Measurements from ENCODE around the gene ANKRD39.

The ANKRD39 gene

DNA sequence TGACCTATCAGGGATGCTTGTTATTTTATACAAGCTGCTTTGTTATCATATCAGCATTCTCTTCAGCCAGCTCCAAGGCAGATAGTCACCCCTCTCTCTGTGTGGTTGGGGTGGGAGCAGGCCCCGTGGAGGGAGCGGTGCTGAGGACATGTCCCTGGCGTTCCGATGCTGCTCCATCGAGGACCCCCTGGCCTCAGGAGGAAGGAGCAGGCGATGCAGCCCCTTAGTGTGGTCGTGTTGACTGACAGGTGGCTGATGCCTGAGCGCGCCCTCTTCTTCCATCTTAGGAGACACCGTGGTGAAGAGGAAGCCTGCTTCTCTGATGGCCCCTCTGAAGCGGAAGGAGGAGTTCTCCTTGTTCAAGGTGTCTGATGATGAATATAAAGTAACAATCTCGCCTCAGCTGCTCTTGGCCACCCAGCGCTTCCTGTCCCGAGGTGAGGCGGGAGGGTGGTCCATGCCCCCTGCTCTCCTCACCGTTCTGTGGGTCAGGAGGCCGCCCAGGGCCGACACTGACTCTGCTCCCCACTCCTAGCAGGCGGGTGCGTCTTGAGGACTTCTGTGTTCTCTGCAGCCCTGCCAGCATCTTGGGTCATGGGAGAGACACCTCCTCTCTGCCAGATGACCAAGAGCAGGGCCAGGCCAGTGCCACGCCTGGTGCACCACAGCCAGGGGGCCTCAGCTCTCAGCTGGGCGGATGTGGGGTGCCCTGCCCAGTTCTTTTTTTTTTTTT, 31.1 kb downstream of the ANKRD39 start:
- no peak for DNase-seq (ENCODE audit: low spot score)

DNA sequence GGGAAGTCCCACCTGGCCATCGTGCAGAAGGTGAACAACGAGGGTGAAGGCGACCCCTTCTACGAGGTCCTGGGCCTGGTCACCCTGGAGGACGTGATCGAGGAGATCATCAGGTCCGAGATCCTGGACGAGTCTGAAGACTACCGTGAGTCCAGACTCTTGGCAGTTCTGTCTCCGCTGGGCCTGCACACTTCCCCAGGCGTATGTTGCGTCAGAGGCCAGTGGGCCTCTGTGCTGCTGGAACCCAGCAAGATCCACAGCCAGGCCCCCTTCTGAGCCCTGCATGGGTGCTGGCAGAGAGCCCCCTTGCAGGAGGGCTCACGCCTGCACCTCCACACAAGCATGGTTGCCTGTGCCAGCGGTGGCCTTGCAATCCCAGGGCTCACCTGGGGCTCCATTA, 32.8 kb downstream of the ANKRD39 start:
- no peak for DNase-seq (ENCODE audit: low spot score)

DNA sequence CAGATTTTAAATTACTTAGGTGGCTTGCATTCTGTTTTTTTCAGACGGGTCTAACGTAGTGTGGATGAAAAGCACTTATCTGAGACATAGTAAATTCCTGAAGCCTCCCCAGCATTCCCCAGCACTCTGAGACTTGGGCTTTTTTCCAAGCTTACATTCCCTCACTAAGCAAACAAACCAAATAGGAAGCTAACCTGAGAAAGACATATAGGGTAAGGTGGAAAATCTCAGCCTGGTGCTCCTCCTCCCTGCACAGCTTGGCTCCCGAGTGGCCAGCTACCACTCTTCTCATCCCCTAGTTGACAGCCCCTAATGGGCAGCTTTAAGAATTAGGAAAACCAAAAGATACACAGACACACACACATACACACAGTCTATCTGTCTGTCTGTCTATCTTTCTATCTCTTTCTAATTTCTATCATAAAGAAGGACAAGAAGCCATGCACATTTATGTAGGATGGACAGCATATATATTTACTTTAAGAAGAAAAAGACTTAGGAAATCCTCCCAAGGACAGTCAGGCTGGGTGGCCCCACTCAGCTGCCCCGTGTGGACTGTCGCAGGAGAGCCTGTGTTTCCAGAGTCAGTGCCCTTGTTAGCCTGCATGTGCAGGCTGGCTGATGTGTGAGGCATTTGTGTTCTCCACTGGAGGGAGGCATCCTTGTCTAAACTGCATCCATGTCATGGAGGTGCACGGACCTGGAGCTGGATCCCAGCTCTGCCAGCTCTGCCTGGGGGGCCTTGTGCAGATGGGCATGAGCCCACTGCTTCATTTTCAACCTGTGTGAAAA, 33.5 kb downstream of the ANKRD39 start:
- DNase-seq (ENCODE audit: low spot score), result no peak

DNA sequence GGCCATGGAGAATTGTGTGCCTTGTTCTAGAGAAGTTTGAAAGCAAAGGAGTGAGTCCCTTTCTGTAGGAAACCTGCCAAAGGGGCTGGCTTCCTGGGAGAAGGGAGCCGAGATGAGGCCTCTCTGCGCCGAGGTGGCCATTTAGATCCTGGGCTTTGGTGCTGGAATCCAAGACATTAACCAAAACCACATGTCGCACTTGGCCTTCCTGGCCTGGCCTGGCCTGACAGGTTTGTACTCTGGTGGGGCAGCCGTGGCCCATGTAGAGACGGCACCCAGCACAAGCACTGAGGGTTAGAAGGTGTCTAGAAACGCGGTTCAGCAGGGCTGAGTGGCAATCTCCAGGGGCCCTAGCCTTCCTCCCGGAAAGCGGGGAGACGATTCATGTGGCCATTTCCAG, 34.6 kb downstream of the ANKRD39 start:
- DNase-seq (ENCODE audit: low spot score), result no peak

DNA sequence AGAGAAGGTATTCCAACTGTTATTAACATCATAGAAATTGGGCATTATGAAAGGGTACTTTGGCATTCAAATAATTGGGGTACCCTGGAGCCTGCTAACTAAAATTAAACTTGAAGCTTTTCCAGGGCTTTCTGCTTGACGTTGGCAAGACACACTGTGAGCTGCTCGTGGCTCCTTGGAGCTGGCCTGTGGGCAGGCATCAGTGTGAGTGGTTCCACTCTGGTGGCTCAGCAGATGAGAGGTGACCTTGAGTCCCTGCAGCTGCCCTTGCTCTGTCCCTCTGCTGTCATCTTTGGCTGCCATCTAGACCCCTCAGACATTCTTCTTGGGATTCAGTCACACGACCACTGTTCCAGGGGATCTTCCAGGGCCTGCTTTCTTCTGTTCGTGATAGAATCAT, 35.0 kb downstream of the ANKRD39 start:
- no peak for DNase-seq (ENCODE audit: low spot score)

DNA sequence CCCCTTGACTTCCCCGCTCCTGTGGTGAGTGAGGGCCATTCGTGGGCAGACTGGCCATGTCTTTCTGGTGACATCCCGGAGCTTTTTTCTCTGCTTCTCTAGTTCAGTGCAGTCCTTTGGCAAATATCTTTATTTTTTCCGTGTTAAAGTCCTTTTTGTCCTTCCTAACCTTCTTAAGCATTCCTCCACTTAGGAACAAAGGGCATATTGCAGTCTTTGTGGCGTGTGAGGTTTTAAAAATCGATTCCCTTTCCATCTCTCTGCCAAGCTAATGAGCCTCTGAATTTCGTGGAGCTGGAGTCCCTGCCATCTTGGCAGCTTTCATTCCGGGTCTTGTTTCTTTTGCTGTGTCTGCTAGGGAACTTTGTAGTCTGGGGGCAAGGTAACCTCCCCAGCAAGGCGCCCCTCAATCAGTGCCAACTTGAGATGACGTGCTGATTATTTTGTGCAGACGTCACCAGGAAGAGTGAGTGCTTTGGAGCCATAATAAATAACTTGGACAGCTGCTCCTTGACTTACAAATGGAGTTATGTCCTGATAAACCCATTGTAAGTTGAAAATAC, 36.6 kb downstream of the ANKRD39 start:
- DNase-seq (ENCODE audit: low spot score), result no peak

DNA sequence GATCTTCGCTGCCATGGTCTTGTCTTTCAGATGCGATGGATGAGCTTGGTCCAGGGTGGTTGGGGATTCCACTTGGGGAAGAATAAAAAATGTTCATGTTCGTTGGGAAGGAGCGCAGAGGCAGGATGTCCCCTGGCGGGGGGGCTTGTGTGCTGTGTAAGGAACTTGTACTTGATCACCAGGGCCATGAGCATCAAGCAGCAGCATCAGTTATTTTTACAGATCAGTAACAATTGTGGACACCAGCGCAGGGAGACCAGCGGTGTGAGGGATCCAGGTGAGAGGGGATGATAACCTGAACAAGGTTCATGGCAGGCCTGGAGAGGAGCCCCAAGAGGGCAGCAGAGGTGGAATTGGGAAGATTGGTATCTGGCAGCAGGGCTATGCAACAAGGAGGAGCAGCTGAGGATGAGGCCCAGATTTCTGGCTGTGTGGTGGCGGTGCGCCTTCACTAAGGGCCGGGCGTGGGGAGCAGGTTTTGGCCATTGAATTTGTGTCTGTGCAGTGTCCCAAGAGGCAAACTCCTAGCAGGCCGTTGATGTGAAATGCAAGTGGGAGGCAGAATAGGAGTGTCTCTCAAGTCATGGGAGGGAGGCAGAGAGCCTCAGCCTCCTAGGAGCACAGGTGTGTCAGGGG, 37.8 kb downstream of the ANKRD39 start:
- DNase-seq (ENCODE audit: low spot score), result no peak

DNA sequence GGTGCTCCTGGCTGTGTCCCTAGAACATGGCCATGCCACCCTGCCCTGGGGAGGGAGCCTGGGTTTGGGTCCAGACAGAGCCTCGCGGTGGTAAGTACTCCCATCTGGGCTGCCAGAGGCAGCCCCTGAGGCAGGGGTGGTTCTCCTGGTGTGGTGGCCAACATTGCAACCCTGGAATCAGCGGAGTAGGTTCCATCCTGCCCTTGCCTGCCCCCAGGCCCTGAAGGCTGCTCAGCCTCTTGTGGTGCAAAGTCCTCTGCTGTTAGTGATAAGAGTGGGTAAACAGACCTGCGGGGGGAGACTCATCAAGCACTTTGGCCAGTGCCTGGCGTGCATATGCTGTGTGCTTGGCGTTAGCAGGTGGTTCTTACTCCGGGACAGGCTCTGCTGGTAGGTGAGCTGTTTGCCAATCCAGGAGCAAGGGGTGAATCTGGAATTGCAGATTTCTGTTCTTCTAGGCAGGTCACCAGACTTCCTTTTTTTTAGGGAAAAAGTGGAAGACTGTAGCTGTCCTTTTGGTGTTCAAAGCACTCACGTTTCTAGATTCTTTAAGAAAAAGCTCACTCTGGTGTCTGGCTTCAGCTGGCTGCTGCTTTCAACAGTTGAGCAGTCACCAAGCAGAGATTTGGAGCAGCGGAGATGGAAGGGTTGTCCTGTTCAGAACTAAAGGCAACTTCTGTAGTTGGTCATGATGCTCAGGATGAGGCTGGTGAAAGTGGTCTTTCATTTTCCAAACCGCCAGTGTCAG, 38.5 kb downstream of the ANKRD39 start:
- DNase-seq (ENCODE audit: low spot score), result no peak

DNA sequence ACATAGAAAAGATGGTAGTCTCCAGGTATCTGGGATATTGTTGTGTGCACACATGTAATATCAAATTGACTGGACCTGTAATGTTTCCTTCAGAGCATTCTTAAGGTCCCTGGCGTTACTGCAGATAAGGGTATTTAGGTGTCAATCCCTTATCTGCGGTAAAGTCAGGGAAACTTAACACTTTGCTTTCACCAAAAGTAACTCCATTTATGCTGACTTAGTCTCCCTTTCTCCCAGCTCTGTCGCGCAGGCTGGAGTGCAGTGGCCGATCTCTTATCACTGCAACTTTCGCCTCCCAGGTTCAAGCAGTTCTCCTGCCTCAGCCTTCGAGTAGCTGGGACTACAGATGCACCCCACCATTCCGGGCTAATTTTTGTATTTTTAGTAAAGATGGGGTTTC, 39.9 kb downstream of the ANKRD39 start:
- DNase-seq (ENCODE audit: low spot score), result peak; percentile 7

DNA sequence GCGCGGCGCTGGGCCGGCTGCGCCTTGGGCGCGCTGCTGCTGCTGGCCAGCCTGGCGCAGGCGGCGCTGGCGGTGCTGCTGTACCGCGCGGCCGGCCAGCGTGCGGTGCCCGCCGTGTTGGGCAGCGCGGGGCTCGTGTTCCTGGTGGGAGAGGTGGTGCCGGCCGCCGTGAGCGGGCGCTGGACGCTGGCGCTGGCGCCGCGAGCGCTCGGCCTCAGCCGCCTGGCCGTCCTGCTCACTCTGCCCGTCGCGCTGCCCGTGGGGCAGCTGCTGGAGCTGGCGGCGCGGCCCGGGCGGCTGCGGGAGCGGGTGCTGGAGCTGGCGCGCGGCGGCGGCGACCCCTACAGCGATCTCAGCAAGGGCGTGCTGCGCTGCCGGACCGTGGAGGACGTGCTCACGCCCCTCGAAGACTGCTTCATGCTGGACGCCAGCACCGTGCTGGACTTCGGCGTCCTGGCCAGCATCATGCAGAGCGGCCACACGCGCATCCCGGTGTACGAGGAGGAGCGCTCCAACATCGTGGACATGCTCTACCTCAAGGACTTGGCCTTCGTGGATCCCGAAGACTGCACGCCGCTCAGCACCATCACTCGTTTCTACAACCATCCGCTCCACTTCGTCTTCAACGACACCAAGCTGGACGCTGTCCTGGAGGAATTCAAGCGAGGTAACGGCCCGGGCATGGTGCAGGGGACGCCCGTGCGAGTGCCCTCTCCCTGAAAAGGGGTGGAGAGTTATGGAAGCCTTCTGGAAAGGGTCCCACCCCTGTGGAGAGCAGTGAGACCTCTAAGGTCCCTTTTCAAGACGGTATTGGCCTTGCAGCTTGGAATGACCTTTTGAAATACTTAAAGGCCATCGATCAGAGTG, 40.7 kb downstream of the ANKRD39 start:
- DNase-seq (ENCODE audit: low spot score), result peak; percentile 35

DNA sequence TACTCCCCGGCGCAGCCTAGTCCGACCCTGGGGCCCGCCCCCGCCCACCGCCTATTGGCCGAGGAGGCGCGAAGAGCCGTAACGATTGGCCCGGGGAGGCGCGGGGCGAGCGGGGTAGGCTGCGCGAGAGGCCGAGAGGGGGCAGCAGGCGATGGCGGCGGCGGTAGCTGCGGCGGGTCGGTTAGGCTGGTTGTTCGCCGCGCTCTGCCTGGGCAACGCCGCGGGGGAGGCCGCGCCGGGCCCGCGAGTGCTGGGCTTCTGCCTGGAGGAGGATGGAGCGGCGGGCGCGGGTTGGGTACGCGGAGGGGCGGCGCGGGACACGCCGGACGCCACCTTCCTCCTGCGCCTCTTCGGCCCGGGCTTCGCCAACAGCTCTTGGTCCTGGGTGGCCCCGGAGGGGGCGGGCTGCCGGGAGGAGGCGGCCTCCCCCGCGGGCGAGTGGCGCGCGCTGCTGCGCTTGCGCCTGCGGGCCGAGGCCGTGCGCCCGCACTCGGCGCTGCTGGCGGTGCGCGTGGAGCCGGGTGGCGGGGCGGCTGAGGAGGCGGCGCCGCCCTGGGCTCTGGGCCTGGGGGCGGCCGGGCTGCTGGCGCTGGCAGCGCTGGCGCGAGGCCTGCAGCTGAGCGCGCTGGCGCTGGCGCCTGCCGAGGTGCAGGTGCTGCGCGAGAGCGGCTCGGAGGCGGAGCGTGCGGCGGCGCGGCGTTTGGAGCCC, 41.5 kb downstream of the ANKRD39 start, which contains the start of gene CNNM3:
TSS of gene CNNM3 (plus strand) at position 142 of the 709 bp plus-strand sequence. CDS start at position 152, 10 bp downstream.
- peak; percentile 90 for DNase-seq (ENCODE audit: low spot score)

DNA sequence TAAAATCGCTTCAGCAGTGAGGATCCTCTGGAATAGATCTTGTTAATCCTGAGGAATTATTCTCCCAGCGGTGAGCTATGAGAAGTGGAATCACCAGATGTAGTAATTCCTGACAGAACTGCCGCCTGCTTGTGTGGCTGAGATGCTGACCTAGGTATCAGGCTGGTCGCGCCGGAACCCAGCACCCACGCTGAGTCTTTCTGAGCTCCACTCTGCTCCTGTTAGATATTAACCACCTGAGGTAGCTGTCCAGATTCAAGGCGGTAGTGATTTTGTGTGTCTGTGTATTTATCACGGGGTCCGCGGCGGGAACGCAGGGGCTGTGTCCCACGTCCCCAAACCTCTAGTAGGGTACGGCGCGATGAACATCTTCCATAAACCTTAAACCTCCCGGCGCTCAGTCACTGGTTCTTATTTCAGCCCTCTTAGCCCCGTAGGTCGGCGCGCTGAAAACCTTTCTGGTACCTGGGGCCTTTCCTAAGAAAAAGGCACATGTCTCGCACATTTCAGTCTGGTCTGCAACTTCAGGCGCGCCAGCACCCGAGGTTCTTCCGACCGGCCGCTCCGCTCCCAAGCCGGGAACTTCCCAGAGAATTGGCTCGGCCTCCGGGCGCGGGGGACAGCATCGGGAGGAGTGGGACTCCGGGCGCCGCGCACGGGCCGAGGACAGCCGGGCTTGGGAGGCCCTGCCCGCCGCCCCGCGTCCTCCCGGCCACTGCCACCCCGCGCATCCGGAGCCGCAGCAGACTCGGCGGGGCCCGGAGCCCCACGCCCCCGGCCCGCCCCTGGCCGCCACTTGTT, 42.3 kb downstream of the ANKRD39 start:
- peak; percentile 69 for DNase-seq (ENCODE audit: low spot score)

DNA sequence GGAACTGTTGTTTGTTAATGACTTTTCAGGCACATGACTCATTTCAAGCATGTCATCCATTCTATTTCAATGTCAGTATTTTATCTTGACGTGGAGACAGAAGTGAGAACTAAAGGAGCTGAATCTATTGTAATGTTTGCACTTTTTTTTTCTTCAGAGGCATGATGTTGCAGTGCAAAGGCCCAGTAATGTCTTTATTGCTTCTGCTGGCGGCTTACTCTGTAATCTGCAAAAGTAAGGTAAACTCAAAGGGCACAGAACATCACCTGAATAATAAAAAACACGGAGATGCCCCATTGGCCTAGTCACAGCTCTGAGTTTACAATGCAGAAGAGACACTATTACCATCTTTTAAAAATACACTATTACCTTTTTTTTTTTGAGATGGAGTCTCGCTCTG, 44.2 kb downstream of the ANKRD39 start:
- DNase-seq (ENCODE audit: low spot score), result no peak

DNA sequence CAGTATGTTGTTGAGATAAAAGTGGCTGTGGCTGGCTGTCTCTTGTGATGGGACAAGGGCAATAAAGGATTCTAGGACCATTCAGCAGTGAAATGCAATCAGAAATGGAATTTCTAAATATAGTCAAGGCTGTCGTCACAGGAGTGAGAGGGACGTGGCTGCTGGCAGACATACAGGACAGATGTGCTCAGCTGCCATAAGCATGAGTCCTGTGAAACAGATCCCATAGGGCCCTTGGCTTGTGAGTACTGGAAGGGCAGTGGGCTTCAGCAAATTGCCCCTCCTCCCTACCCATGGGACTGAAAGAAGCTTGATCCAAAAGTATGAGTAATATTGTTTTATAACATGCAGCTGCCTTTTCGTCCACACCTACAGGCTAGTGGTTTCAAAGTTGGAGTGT, 45.9 kb downstream of the ANKRD39 start:
- no peak for DNase-seq (ENCODE audit: low spot score)

DNA sequence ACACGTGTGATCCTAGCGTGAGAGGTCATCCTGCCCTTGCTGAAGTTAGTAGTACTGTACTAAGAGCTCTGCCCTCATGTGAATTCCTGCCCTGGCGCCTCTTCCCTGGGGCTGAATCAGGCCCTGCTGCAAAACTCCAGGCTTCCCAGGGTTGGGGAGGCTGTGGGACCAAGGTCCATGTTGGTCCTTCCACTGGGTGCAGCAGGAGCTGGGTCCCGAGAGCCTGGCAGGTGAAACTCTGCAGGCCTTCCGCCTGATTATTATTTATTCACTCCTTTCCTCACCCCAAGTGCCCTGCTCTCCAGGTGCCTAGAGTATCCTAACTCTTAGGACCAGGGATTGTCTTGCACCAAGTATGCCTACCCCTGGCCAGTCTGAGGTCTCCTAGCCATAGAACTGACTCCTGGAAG, 47.0 kb downstream of the ANKRD39 start:
- no peak for DNase-seq (ENCODE audit: low spot score)

DNA sequence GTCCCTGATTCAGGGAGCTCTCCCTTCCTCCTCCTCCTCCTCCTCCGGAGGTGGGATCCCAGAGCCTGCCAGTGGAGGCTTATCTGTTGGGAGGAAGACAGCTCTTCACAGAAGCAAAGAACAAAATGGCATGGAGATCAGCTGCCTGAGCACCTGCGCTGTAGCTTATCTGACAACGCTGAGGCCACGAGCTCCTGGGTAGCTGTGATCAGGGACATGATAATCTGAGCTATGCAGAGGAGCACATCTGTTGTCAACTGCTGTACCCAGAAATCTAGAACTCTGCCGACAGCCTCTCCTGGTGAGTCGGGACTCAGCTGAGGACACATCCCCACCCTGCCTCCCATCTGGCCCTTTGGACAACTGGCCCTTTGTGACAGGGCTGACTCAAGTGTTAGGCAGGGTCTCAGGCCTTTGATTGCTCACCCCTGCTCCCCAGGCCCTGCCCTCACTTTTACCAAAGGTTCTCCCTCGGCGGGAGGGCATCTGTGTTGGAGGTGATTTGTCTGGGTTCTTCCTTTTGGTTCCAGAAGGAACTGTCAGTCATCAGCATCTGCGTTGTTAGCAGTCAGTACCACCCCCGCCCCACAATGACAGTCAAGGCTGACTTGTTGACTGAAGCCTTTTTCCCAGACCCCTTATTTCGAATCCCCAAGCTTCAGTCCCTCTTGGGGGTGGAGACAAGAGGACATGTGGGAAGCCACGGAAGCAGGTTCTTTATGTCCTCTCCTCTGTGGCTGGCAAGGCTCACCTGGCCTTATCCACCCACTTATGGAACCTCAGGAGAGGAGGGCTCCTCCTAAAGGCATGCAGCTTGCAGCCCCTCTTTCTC, 47.6 kb downstream of the ANKRD39 start:
- DNase-seq (ENCODE audit: low spot score), result no peak

DNA sequence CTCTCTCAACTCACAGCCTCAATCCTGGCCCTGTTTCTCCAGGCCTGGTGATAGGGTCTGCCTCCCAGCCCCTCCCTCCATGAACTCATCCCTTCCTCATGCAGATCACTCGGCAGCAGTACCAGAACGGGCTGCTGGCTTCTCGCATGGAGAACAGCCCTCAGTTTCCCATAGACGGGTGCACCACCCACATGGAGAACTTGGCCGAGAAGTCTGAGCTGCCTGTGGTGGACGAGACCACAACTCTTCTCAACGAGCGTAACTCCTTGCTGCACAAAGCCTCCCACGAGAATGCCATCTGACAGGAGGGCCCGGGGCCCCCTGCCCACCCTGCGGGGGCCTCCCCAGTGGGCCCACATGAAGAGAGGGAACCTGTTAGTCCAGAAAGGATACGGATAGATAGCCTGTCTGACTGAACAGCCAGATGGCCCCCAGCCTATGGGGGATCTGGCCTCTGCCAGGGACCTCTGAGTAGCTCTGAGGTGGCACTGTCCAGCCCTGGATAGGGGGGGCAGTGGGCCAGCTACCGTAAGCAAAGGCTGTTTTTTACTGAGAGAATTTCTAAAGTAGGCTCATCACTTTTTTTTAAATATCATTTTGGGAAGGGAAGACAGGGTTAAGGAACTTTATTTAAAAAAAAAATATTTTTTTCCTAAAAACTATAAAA, 48.5 kb downstream of the ANKRD39 start:
- DNase-seq (ENCODE audit: low spot score), result no peak
